GM12874 (cell line): Measurements from ENCODE around the gene FHL3.

Experiments
- CTCF ChIP-seq: IDR thresholded peaks from 2 replicates; pipeline ENCODE4 v1.5.1; 2011; ENCODE audit warnings: low read depth, mild to moderate bottlenecking, control low read depth, low read length, moderate library complexity; ENCODE audit not compliant: insufficient read depth

The FHL3 gene

GRCh38 chr1:38014724-38015424 lies 9.6 kb upstream of the FHL3 start:
- no peak for TF ChIP-seq CTCF

GRCh38 chr1:38014171-38014570 lies 8.9 kb upstream of the FHL3 start:
- no peak for TF ChIP-seq CTCF

- TF ChIP-seq CTCF, result no peak
Measured at GRCh38 chr1:38013227-38013622, 7.9 kb upstream of the FHL3 start.

- TF ChIP-seq CTCF, result no peak
Measured at GRCh38 chr1:38012363-38013226, 7.3 kb upstream of the FHL3 start, which contains the start of gene UTP11. Gene UTP11, plus strand, starts transcription at chr1:38012734. Its CDS starts 69 bp downstream, at chr1:38012803.

- no peak for TF ChIP-seq CTCF
Measured at GRCh38 chr1:38009841-38010180, 4.5 kb upstream of the FHL3 start.

- no peak for TF ChIP-seq CTCF
Measured at GRCh38 chr1:38009088-38009840, 4.0 kb upstream of the FHL3 start.
